ENCODE results near the gene HDDC2.

DNA sequence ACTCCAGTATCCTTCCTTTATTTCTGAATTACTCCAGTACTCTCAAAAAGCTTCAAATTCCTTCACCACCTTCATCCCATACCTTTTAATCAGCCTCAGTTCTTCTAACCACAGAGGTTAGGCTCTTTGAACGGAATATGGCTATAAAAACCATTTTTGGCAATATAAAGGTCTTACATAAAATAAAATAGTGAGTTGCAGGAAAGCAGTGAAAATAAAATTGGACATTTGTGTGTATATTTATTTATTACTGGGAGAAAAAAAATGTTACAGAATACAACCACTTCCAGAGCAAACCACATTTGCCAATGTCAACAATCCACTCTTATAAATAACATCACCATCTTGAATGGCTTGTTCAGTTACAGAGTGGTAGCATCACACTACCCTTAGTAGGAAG is 7.7 kb downstream of the HDDC2 start:
- TF ChIP-seq, protein P1, sequence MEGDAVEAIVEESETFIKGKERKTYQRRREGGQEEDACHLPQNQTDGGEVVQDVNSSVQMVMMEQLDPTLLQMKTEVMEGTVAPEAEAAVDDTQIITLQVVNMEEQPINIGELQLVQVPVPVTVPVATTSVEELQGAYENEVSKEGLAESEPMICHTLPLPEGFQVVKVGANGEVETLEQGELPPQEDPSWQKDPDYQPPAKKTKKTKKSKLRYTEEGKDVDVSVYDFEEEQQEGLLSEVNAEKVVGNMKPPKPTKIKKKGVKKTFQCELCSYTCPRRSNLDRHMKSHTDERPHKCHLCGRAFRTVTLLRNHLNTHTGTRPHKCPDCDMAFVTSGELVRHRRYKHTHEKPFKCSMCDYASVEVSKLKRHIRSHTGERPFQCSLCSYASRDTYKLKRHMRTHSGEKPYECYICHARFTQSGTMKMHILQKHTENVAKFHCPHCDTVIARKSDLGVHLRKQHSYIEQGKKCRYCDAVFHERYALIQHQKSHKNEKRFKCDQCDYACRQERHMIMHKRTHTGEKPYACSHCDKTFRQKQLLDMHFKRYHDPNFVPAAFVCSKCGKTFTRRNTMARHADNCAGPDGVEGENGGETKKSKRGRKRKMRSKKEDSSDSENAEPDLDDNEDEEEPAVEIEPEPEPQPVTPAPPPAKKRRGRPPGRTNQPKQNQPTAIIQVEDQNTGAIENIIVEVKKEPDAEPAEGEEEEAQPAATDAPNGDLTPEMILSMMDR (IDR thresholded peaks at IDR 0.05), result no peak
- TF ChIP-seq POLR2A (IDR thresholded peaks at IDR 0.05), result no peak
